Activated CD4-positive, alpha-beta T cell treated with anti-CD3 and anti-CD28 coated beads, Interleukin-2, amount 50 U/mL, for 1 hour (primary cell): ENCODE results near the gene ANKS1B.

Experiments
- DNase-seq: peaks from one replicate; pipeline ENCODE4 v3.0.0-alpha.2; 2020

The ANKS1B gene

GRCh38 chr12:99552022-99552421 lies 432.7 kb downstream of the ANKS1B start:
- no peak for DNase-seq

GRCh38 chr12:99549651-99550050 lies 435.1 kb downstream of the ANKS1B start:
- no peak for DNase-seq

GRCh38 chr12:99549196-99549595 lies 435.5 kb downstream of the ANKS1B start:
- no peak for DNase-seq

- DNase-seq = no peak
Observed at GRCh38 chr12:99544457-99544856, 440.3 kb downstream of the ANKS1B start.

- DNase-seq = no peak
Observed at GRCh38 chr12:99529966-99530365, 454.8 kb downstream of the ANKS1B start.

- DNase-seq = no peak
Observed at GRCh38 chr12:99528478-99528877, 456.3 kb downstream of the ANKS1B start.

GRCh38 chr12:99523853-99524252 lies 460.9 kb downstream of the ANKS1B start:
- no peak for DNase-seq

GRCh38 chr12:99522456-99522855 lies 462.3 kb downstream of the ANKS1B start:
- DNase-seq = no peak

- DNase-seq = no peak
Observed at GRCh38 chr12:99521664-99522063, 463.1 kb downstream of the ANKS1B start.

- no peak for DNase-seq
Observed at GRCh38 chr12:99513066-99513465, 471.7 kb downstream of the ANKS1B start.

- DNase-seq = no peak
Observed at GRCh38 chr12:99505805-99506204, 478.9 kb downstream of the ANKS1B start.

GRCh38 chr12:99498756-99499155 lies 486.0 kb downstream of the ANKS1B start:
- DNase-seq = no peak

- DNase-seq = no peak
Observed at GRCh38 chr12:99495799-99496198, 488.9 kb downstream of the ANKS1B start.

GRCh38 chr12:99493197-99493596 lies 491.5 kb downstream of the ANKS1B start:
- no peak for DNase-seq

- no peak for DNase-seq
Observed at GRCh38 chr12:99486277-99486676, 498.5 kb downstream of the ANKS1B start.

GRCh38 chr12:99479149-99479548 lies 505.6 kb downstream of the ANKS1B start:
- DNase-seq = no peak

GRCh38 chr12:99476956-99477355 lies 507.8 kb downstream of the ANKS1B start:
- no peak for DNase-seq

GRCh38 chr12:99455350-99456035 lies 529.2 kb downstream of the ANKS1B start:
- no peak for DNase-seq

GRCh38 chr12:99454539-99455172 lies 530.1 kb downstream of the ANKS1B start:
- DNase-seq = no peak

GRCh38 chr12:99453836-99454538 lies 530.7 kb downstream of the ANKS1B start:
- DNase-seq = no peak

- DNase-seq = no peak
Observed at GRCh38 chr12:99450036-99450630, 534.6 kb downstream of the ANKS1B start.

GRCh38 chr12:99444859-99445316 lies 539.8 kb downstream of the ANKS1B start:
- DNase-seq = no peak

GRCh38 chr12:99442758-99443157 lies 542.0 kb downstream of the ANKS1B start:
- DNase-seq = no peak

- DNase-seq = no peak
Observed at GRCh38 chr12:99439399-99439798, 545.3 kb downstream of the ANKS1B start.
